NOMO-1 treated with DMSO at 0.1 percent for 48 hours (cell line): ENCODE data around the gene CAMTA2.
"Not testable (repeated sequence)": the region's sequence is repeated elsewhere in the genome, so short reads cannot be mapped to it uniquely, and the experiment has no call there.

ENCODE experiments used
- DNase-seq: peaks from one replicate; lab custom pipeline; 2025; ENCODE audit not compliant: unreplicated experiment; lab: John Stamatoyannopoulos, UW

The CAMTA2 gene

GRCh38 chr17:4986951-4987766 is at the start of gene CAMTA2:
Gene CAMTA2 (minus strand): TSS chr17:4987675. CDS start chr17:4986222, 1,453 bp downstream.
- DNase-seq = peak; percentile 81

- DNase-seq = no peak
Measured at GRCh38 chr17:5035315-5035714, 47.8 kb upstream of the CAMTA2 start, which contains the start of gene SLC52A1. Gene SLC52A1 (minus strand): TSS chr17:5035426. CDS start chr17:5034606, 820 bp downstream.

GRCh38 chr17:5034651-5035050 is 47.2 kb upstream of the CAMTA2 start:
- DNase-seq = no peak

- no peak for DNase-seq
Measured at GRCh38 chr17:5034063-5034462, 46.6 kb upstream of the CAMTA2 start.

GRCh38 chr17:5033352-5034015 is 46.0 kb upstream of the CAMTA2 start:
- DNase-seq = no peak

- no peak for DNase-seq
Measured at GRCh38 chr17:5032865-5033264, 45.4 kb upstream of the CAMTA2 start.

- DNase-seq = peak; percentile 84
Measured at GRCh38 chr17:5031365-5032082, 44.0 kb upstream of the CAMTA2 start.

- not testable (repeated sequence) for DNase-seq
Measured at GRCh38 chr17:5030168-5030567, 42.7 kb upstream of the CAMTA2 start.

- peak; percentile 15 for DNase-seq
Measured at GRCh38 chr17:5027916-5028315, 40.4 kb upstream of the CAMTA2 start.

- no peak for DNase-seq
Measured at GRCh38 chr17:5027299-5027698, 39.8 kb upstream of the CAMTA2 start.

GRCh38 chr17:5024604-5025003 is 37.1 kb upstream of the CAMTA2 start:
- no peak for DNase-seq

- DNase-seq = no peak
Measured at GRCh38 chr17:5023588-5024147, 36.2 kb upstream of the CAMTA2 start.

- no peak for DNase-seq
Measured at GRCh38 chr17:5022171-5022711, 34.8 kb upstream of the CAMTA2 start.

GRCh38 chr17:5020502-5021023 is 33.1 kb upstream of the CAMTA2 start:
- DNase-seq = no peak

- peak; percentile 37 for DNase-seq
Measured at GRCh38 chr17:5019475-5019956, 32.0 kb upstream of the CAMTA2 start.

- no peak for DNase-seq
Measured at GRCh38 chr17:5014357-5014756, 26.9 kb upstream of the CAMTA2 start.

GRCh38 chr17:5011928-5012327 is 24.5 kb upstream of the CAMTA2 start:
- no peak for DNase-seq

- DNase-seq = no peak
Measured at GRCh38 chr17:5003214-5003867, 15.9 kb upstream of the CAMTA2 start.

- DNase-seq = no peak
Measured at GRCh38 chr17:5002121-5002788, 14.8 kb upstream of the CAMTA2 start.

- no peak for DNase-seq
Measured at GRCh38 chr17:5000237-5000639, 12.8 kb upstream of the CAMTA2 start.
